ENCODE data around the gene ANKS1B.

Gene ANKS1B

GRCh38 chr12:99092100-99092851, 892.5 kb downstream of the ANKS1B start:
- in situ Hi-C loops (cut with MboI; ENCODE audit: low pct_unique_long_range_greater_than_20kb, low sequenced_read_pairs) = no loop called here
- DNase-seq = no peak

- in situ Hi-C loops (cut with MboI; ENCODE audit: low pct_unique_long_range_greater_than_20kb, low sequenced_read_pairs) = no loop called here
- no peak for DNase-seq
Observed at GRCh38 chr12:99087278-99087677, 897.5 kb downstream of the ANKS1B start.

- no peak for DNase-seq
- in situ Hi-C loops (cut with MboI; ENCODE audit: low pct_unique_long_range_greater_than_20kb, low sequenced_read_pairs) = no loop called here
Observed at GRCh38 chr12:99079811-99080210, 904.9 kb downstream of the ANKS1B start.

- in situ Hi-C loops (cut with MboI; ENCODE audit: low pct_unique_long_range_greater_than_20kb, low sequenced_read_pairs) = no loop called here
Observed at GRCh38 chr12:99068993-99069747, 915.6 kb downstream of the ANKS1B start.

GRCh38 chr12:99067171-99067785, 917.5 kb downstream of the ANKS1B start:
- DNase-seq = no peak
- in situ Hi-C loops (cut with MboI; ENCODE audit: low pct_unique_long_range_greater_than_20kb, low sequenced_read_pairs) = no loop called here

More at GRCh38 chr12:99068993-99069747, 915.6 kb downstream of the ANKS1B start:
- no peak for DNase-seq

GRCh38 chr12:99066726-99067125, 918.0 kb downstream of the ANKS1B start:
- no peak for DNase-seq
- in situ Hi-C loops (cut with MboI; ENCODE audit: low pct_unique_long_range_greater_than_20kb, low sequenced_read_pairs) = no loop called here

- DNase-seq = no peak
- in situ Hi-C loops (cut with MboI; ENCODE audit: low pct_unique_long_range_greater_than_20kb, low sequenced_read_pairs) = no loop called here
Observed at GRCh38 chr12:99063182-99063581, 921.6 kb downstream of the ANKS1B start.

GRCh38 chr12:99059824-99060511, 924.8 kb downstream of the ANKS1B start:
- in situ Hi-C loops (cut with MboI; ENCODE audit: low pct_unique_long_range_greater_than_20kb, low sequenced_read_pairs) = no loop called here
- no peak for DNase-seq

GRCh38 chr12:99057670-99058069, 927.1 kb downstream of the ANKS1B start:
- in situ Hi-C loops (cut with MboI; ENCODE audit: low pct_unique_long_range_greater_than_20kb, low sequenced_read_pairs) = no loop called here
- DNase-seq = no peak

GRCh38 chr12:99056186-99056585, 928.5 kb downstream of the ANKS1B start:
- DNase-seq = no peak
- in situ Hi-C loops (cut with MboI; ENCODE audit: low pct_unique_long_range_greater_than_20kb, low sequenced_read_pairs) = no loop called here

GRCh38 chr12:99055299-99055698, 929.4 kb downstream of the ANKS1B start:
- in situ Hi-C loops (cut with MboI; ENCODE audit: low pct_unique_long_range_greater_than_20kb, low sequenced_read_pairs) = no loop called here
- no peak for DNase-seq

GRCh38 chr12:99054601-99055128, 930.1 kb downstream of the ANKS1B start:
- in situ Hi-C loops (cut with MboI; ENCODE audit: low pct_unique_long_range_greater_than_20kb, low sequenced_read_pairs) = no loop called here

GRCh38 chr12:99053616-99054362, 930.9 kb downstream of the ANKS1B start:
- no peak for DNase-seq
- in situ Hi-C loops (cut with MboI; ENCODE audit: low pct_unique_long_range_greater_than_20kb, low sequenced_read_pairs) = no loop called here

More at GRCh38 chr12:99054601-99055128, 930.1 kb downstream of the ANKS1B start:
- DNase-seq = no peak

- in situ Hi-C loops (cut with MboI; ENCODE audit: low pct_unique_long_range_greater_than_20kb, low sequenced_read_pairs) = no loop called here
- peak; percentile 11 for DNase-seq
Observed at GRCh38 chr12:99049774-99050173, 935.0 kb downstream of the ANKS1B start.

- in situ Hi-C loops (cut with MboI; ENCODE audit: low pct_unique_long_range_greater_than_20kb, low sequenced_read_pairs) = no loop called here
- no peak for DNase-seq
Observed at GRCh38 chr12:99045158-99045557, 939.6 kb downstream of the ANKS1B start.

GRCh38 chr12:99043319-99043914, 941.3 kb downstream of the ANKS1B start:
- in situ Hi-C loops (cut with MboI; ENCODE audit: low pct_unique_long_range_greater_than_20kb, low sequenced_read_pairs) = no loop called here
- DNase-seq = peak; percentile 55

- DNase-seq = no peak
- in situ Hi-C loops (cut with MboI; ENCODE audit: low pct_unique_long_range_greater_than_20kb, low sequenced_read_pairs) = no loop called here
Observed at GRCh38 chr12:99042226-99042625, 942.5 kb downstream of the ANKS1B start.

GRCh38 chr12:99039367-99040120, 945.2 kb downstream of the ANKS1B start:
- in situ Hi-C loops (cut with MboI; ENCODE audit: low pct_unique_long_range_greater_than_20kb, low sequenced_read_pairs) = no loop called here
- no peak for DNase-seq

Data from KBM-7 (cell line).